ENCODE data around the gene SPRED3.

The SPRED3 gene

GRCh38 chr19:38373907-38374331 is 14.6 kb upstream of the SPRED3 start:
- DNase-seq = no peak

GRCh38 chr19:38374332-38375097 is 14.0 kb upstream of the SPRED3 start, which contains the start of gene PSMD8:
Gene PSMD8, plus strand, starts transcription at chr19:38374571. Its CDS starts 31 bp downstream, at chr19:38374602.
- peak; percentile 99 for DNase-seq

GRCh38 chr19:38375098-38375493 is 13.4 kb upstream of the SPRED3 start:
- peak; percentile 28 for DNase-seq

GRCh38 chr19:38375748-38376147 is 12.7 kb upstream of the SPRED3 start:
- no peak for DNase-seq

GRCh38 chr19:38376576-38376975 is 11.9 kb upstream of the SPRED3 start:
- no peak for DNase-seq

GRCh38 chr19:38377052-38377451 is 11.4 kb upstream of the SPRED3 start:
- no peak for DNase-seq

- no peak for DNase-seq
Measured at GRCh38 chr19:38378866-38379265, 9.6 kb upstream of the SPRED3 start.

- DNase-seq = no peak
Measured at GRCh38 chr19:38381138-38381537, 7.4 kb upstream of the SPRED3 start.

- no peak for DNase-seq
Measured at GRCh38 chr19:38383184-38383583, 5.3 kb upstream of the SPRED3 start.

- no peak for DNase-seq
Measured at GRCh38 chr19:38383743-38384142, 4.8 kb upstream of the SPRED3 start.

GRCh38 chr19:38384209-38385027 is 4.1 kb upstream of the SPRED3 start:
- DNase-seq = no peak

GRCh38 chr19:38385057-38385803 is 3.3 kb upstream of the SPRED3 start:
- no peak for DNase-seq

- DNase-seq = no peak
Measured at GRCh38 chr19:38385804-38386257, 2.7 kb upstream of the SPRED3 start.

GRCh38 chr19:38386300-38386970 is 2.1 kb upstream of the SPRED3 start:
- no peak for DNase-seq

GRCh38 chr19:38386971-38387549 is 1.4 kb upstream of the SPRED3 start:
- DNase-seq = no peak

GRCh38 chr19:38387550-38388348 is 748 bp upstream of the SPRED3 start, which contains the start of gene GGN:
Gene GGN, minus strand, starts transcription at chr19:38388034. Its CDS starts 773 bp downstream, at chr19:38387261.
- DNase-seq = peak; percentile 93

GRCh38 chr19:38389101-38389925 is 816 bp downstream of the SPRED3 start:
- no peak for DNase-seq

GRCh38 chr19:38389957-38390924 is 1.7 kb downstream of the SPRED3 start:
- DNase-seq = no peak

- DNase-seq = no peak
Measured at GRCh38 chr19:38391911-38392464, 3.5 kb downstream of the SPRED3 start.

Measured in activated CD4-positive, alpha-beta T cell treated with anti-CD3 and anti-CD28 coated beads for 48 hours (primary cell).